BJ (cell line): ENCODE results near the gene LCMT1. TPM values are rescaled to one million over a fixed set of nuclear protein-coding genes. Genes with fewer than 3 reads are reported as not detected.

ENCODE experiments used
- CTCF ChIA-PET: fragments of 350-600 bp; formaldehyde crosslinking; extraction: SDS; loops from one replicate; lab custom pipeline; 2021; ENCODE audit warnings: antibody characterized with exemption, inconsistent platforms; lab: Yijun Ruan, JAX
- POLR2A ChIA-PET: fragments of 300-600 bp; sonication (Branson Sonifier 250); formaldehyde crosslinking; extraction: SDS; loops from one replicate; lab custom pipeline; 2021; ENCODE audit warnings: antibody characterized with exemption; lab: Charles Lee
- DNase-seq: peaks from one replicate; pipeline ENCODE4 v3.0.0-alpha.2; 2011; ENCODE audit warnings: low read depth
- H3K27me3 ChIP-seq: 2 replicates; pipeline ENCODE4 v1.6.0; 2011; ENCODE audit warnings: low read length; ENCODE audit not compliant: control insufficient read depth, insufficient read depth
- H3K36me3 ChIP-seq: 2 replicates; pipeline ENCODE4 v1.5.1; 2011; ENCODE audit warnings: low read length; ENCODE audit not compliant: control insufficient read depth, insufficient read depth
- H3K4me3 ChIP-seq: 2 replicates; pipeline ENCODE4 v1.5.1; 2011; ENCODE audit warnings: low read depth, mild to moderate bottlenecking, control low read depth, low read length
- CTCF ChIP-seq: IDR thresholded peaks from 2 replicates; pipeline ENCODE4 v1.5.1; 2011; ENCODE audit warnings: low read depth, mild to moderate bottlenecking, control low read depth, inconsistent platforms, low read length, moderate library complexity; ENCODE audit not compliant: insufficient read depth
- polyA plus RNA-seq: library from polyadenylated mRNA; depleted of rRNA; stranded (reverse); fragments of >200 nt; gene quantifications from 2 replicates; pipeline ENCODE4 v1.2.3, GENCODE V29; 2011

Gene LCMT1
- polyA plus RNA-seq, 1 experiment: 32.2 TPM

- DNase-seq: no peak
- H3K36me3 ChIP-seq: no peaks in the 10 kb centered on the region
Observed at GRCh38 chr16:25094596-25094995, 16.9 kb upstream of the LCMT1 start.

GRCh38 chr16:25095636-25096035 lies 15.9 kb upstream of the LCMT1 start:
- ChIA-PET CTCF (no interaction called here), POLR2A (no interaction called here)
- no peak overlapping the region for H3K4me3 ChIP-seq
- H3K36me3 ChIP-seq: no peaks in the 10 kb centered on the region
- no peaks in the 10 kb centered on the region for H3K27me3 ChIP-seq
- DNase-seq: no peak
- TF ChIP-seq CTCF: no peak

More at GRCh38 chr16:25094596-25094995, 16.9 kb upstream of the LCMT1 start:
- ChIA-PET CTCF (no interaction called here), POLR2A (no interaction called here)
- Histone ChIP-seq H3K27me3 (no peaks in the 10 kb centered on the region), H3K4me3 (no peak overlapping the region)
- TF ChIP-seq CTCF: no peak

GRCh38 chr16:25097276-25097975 lies 14.1 kb upstream of the LCMT1 start:
- CTCF ChIA-PET: no interaction called here
- Histone ChIP-seq H3K27me3 (no peaks in the 10 kb centered on the region), H3K4me3 (no peak overlapping the region), H3K36me3 (no peaks in the 10 kb centered on the region)
- no peak for DNase-seq
- TF ChIP-seq CTCF: no peak
- POLR2A ChIA-PET: no interaction called here

GRCh38 chr16:25100511-25100910 lies 11.0 kb upstream of the LCMT1 start:
- ChIA-PET POLR2A (no interaction called here), CTCF (no interaction called here)
- TF ChIP-seq CTCF: no peak
- no peaks in the 10 kb centered on the region for H3K27me3 ChIP-seq
- no peaks in the 10 kb centered on the region for H3K36me3 ChIP-seq
- DNase-seq: no peak
- H3K4me3 ChIP-seq: no peak overlapping the region

- CTCF ChIA-PET: interaction anchor here (1.0 kb wide), 1 partner anchor 9 kb away, joined by 3 read pairs; no protein-coding TSS in a partner anchor
Observed at GRCh38 chr16:25106567-25107465, 4.7 kb upstream of the LCMT1 start.

More at GRCh38 chr16:25106567-25107465, 4.7 kb upstream of the LCMT1 start:
- TF ChIP-seq CTCF: no peak
- POLR2A ChIA-PET: no interaction called here
- Histone ChIP-seq H3K36me3 (no peaks in the 10 kb centered on the region), H3K27me3 (no peaks in the 10 kb centered on the region), H3K4me3 (peak overlapping the region; percentile 79)
- DNase-seq: no peak
